OCI-LY7 (cell line): Measurements from ENCODE around the gene TMEM35B. TPM values are rescaled to one million over a fixed set of nuclear protein-coding genes. Genes with fewer than 3 reads are reported as not detected.

Experiments used
- BruUV-seq: library from RNA; stranded (reverse); fragments of 400-500 nt; replicated peaks from 2 replicates; lab custom pipeline; 2021; lab: Mats Ljungman, UMichigan
- CTCF ChIA-PET: fragments of 300-600 bp; sonication (Branson Sonifier 250); formaldehyde crosslinking; loops from one replicate; lab custom pipeline; 2022; ENCODE audit warnings: antibody characterized with exemption; ENCODE audit not compliant: unreplicated experiment; lab: Charles Lee
- POLR2A ChIA-PET: fragments of 300-600 bp; sonication (Branson Sonifier 250); formaldehyde crosslinking; loops from one replicate; lab custom pipeline; 2022; ENCODE audit warnings: antibody characterized with exemption; lab: Charles Lee
- DNase-seq: peaks from one replicate; pipeline ENCODE4 v3.0.0-alpha.2; 2015; ENCODE audit warnings: low spot score
- H2AFZ ChIP-seq: fragments of 200-600 bp; sonication (generic), shearing (Covaris generic); 2 replicates; pipeline ENCODE4 v1.6.1; 2014; ENCODE audit warnings: mild to moderate bottlenecking, antibody characterized with exemption, low read length, moderate library complexity
- H3K27ac ChIP-seq: fragments of 200-600 bp; sonication (generic); 2 replicates; pipeline ENCODE4 v1.5.1; 2014; ENCODE audit warnings: mixed run types, low read depth, mild to moderate bottlenecking, moderate library complexity, low read length, inconsistent platforms; ENCODE audit not compliant: poor library complexity, severe bottlenecking
- H3K36me3 ChIP-seq: fragments of 200-600 bp; sonication (generic); 2 replicates; pipeline ENCODE4 v1.6.1; 2014; ENCODE audit warnings: mild to moderate bottlenecking, antibody characterized with exemption, low read length, moderate library complexity, mixed read lengths; ENCODE audit not compliant: insufficient read depth
- H3K4me1 ChIP-seq: fragments of 200-600 bp; sonication (generic); 2 replicates; pipeline ENCODE4 v1.5.1; 2014; ENCODE audit warnings: mild to moderate bottlenecking, low read length; ENCODE audit not compliant: insufficient read depth, poor library complexity, severe bottlenecking
- H3K4me2 ChIP-seq: fragments of 200-600 bp; sonication (generic); 2 replicates; pipeline ENCODE4 v1.6.1; 2014; ENCODE audit warnings: mild to moderate bottlenecking, low read length
- H3K4me3 ChIP-seq: fragments of 200-600 bp; sonication (generic); 2 replicates; pipeline ENCODE4 v1.5.1; 2014; ENCODE audit warnings: mild to moderate bottlenecking, low read depth, low read length; ENCODE audit not compliant: poor library complexity, severe bottlenecking
- H3K79me2 ChIP-seq: fragments of 200-600 bp; sonication (generic); 2 replicates; pipeline ENCODE4 v1.6.1; 2016; ENCODE audit warnings: low read depth, mild to moderate bottlenecking, low read length, moderate library complexity, mixed read lengths; ENCODE audit not compliant: insufficient read depth
- H3K9me2 ChIP-seq: fragments of 200-600 bp; sonication (generic); 2 replicates; pipeline ENCODE4 v1.6.1; 2016; ENCODE audit warnings: mild to moderate bottlenecking, low read length, mixed read lengths; ENCODE audit not compliant: insufficient read depth
- H3K9me3 ChIP-seq: fragments of 200-600 bp; sonication (generic); 2 replicates; pipeline ENCODE4 v1.6.1; 2014; ENCODE audit warnings: mild to moderate bottlenecking, mixed run types, low read length, mixed read lengths
- H4K20me1 ChIP-seq: fragments of 200-600 bp; sonication (generic); 2 replicates; pipeline ENCODE4 v1.6.1; 2014; ENCODE audit warnings: mild to moderate bottlenecking, antibody characterized with exemption, low read length, moderate library complexity, mixed read lengths; ENCODE audit not compliant: insufficient read depth
- CTCF ChIP-seq: fragments of 200-600 bp; sonication (generic); conservative IDR thresholded peaks from 2 replicates; pipeline ENCODE4 v1.5.1; 2014; ENCODE audit warnings: mild to moderate bottlenecking, antibody characterized with exemption, low read length, moderate library complexity, mixed read lengths
- EZH2phosphoT487 ChIP-seq: fragments of 200-600 bp; sonication (generic); IDR thresholded peaks from 2 replicates; pipeline ENCODE4 v1.6.1; 2018; ENCODE audit warnings: low read depth, borderline replicate concordance, mild to moderate bottlenecking, mixed run types, antibody characterized with exemption, low read length, moderate library complexity, mixed read lengths
- intact Hi-C: fragments of 100-400 bp; cut with micrococcal nuclease; formaldehyde crosslinking; loops from one replicate; pipeline ENCODE4 v1.10.0; 2022; ENCODE audit not compliant: unreplicated experiment
- total RNA-seq, 2 experiments: library from RNA; depleted of rRNA in 1 of 2; stranded (reverse); fragments of >200 nt in 1 of 2; shearing (Covaris generic) in 1 of 2; gene quantifications; 2 replicates each; pipeline ENCODE4 v1.2.3, GENCODE V29; 2014 to 2022

Gene TMEM35B
- total RNA-seq, 2 experiments from 2014 or later: 15.5 to 19.8 TPM

DNA sequence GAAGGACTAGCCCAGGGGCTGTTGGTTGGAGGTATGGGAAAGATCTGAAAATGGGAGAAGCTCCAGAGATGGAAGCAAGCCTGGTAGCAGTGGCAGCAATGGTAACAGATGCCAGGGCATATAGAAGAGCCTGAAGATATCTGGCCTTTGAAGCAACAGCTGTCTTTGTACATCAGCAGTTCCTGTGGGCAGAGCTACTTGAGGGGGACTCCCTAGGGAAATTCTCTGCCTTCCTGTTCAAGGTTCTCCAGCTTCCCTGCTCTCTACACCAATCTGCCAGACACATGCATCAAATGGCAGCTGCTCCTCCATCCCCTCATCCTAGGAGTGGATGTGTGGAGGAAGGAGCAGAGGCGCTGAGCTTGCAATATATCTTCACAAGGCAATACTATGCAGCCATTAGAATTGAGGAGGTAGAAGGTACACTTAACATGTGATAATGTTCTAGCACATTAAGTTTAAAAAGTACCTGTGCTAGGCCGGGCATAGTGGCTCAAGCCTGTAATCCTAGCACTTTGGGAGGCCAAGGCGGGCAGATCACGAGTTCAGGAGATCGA is 2.2 kb downstream of the TMEM35B start:
- Histone ChIP-seq H3K36me3 (peaks cover 13% of the 10 kb centered on the region), H3K4me3 (peak overlapping the region; percentile 28), H3K9me2 (no peaks in the 10 kb centered on the region), H3K27ac (no peak overlapping the region), H4K20me1 (0 out of 2 replicates have a peak, but pooled peaks cover 2% of the 10 kb centered on the region), H3K79me2 (peaks cover 6% of the 10 kb centered on the region; the same call in 1 of the 2 replicates), H2AFZ (no peak overlapping the region), H3K9me3 (no peaks in the 10 kb centered on the region), H3K4me1 (peaks cover 30% of the 10 kb centered on the region), H3K4me2 (peak overlapping the region; percentile 61)
- intact Hi-C loops: loop anchor here (10.0 kb wide), 1 partner anchor 128 kb away; the partner anchor contains the start of gene SMIM12
- CTCF ChIA-PET: no interaction called here
- BruUV-seq: TSS peak; percentile 29
- POLR2A ChIA-PET: interaction anchor here (0.6 to 1.2 kb wide), 2 partner anchors 22 to 47 kb away, joined by 4 read pairs; no protein-coding TSS in a partner anchor
- TF ChIP-seq CTCF (no peak), EZH2phosphoT487 (no peak)
- peak; percentile 72 for DNase-seq

- BruUV-seq: no TSS peak
- intact Hi-C loops: loop anchor here (10.0 kb wide), 1 partner anchor 126 kb away; the partner anchor contains the start of gene SMIM12
- H4K20me1 ChIP-seq: 0 out of 2 replicates have a peak, but pooled peaks cover 2% of the 10 kb centered on the region
- ChIA-PET CTCF (no interaction called here), POLR2A (no interaction called here)
- DNase-seq: no peak
- H3K9me2 ChIP-seq: no peaks in the 10 kb centered on the region
- peaks cover 30% of the 10 kb centered on the region for H3K4me1 ChIP-seq
- no peak overlapping the region for H3K4me3 ChIP-seq
- H3K36me3 ChIP-seq: peaks cover 13% of the 10 kb centered on the region
- no peak for TF ChIP-seq EZH2phosphoT487
- no peak overlapping the region for H3K27ac ChIP-seq
- H3K4me2 ChIP-seq: no peak overlapping the region
- H3K9me3 ChIP-seq: no peaks in the 10 kb centered on the region
- H2AFZ ChIP-seq: no peak overlapping the region
- peaks cover 6% of the 10 kb centered on the region; the same call in 1 of the 2 replicates for H3K79me2 ChIP-seq
Measured at GRCh38 chr1:34980715-34981114, 4.4 kb downstream of the TMEM35B start.

DNA sequence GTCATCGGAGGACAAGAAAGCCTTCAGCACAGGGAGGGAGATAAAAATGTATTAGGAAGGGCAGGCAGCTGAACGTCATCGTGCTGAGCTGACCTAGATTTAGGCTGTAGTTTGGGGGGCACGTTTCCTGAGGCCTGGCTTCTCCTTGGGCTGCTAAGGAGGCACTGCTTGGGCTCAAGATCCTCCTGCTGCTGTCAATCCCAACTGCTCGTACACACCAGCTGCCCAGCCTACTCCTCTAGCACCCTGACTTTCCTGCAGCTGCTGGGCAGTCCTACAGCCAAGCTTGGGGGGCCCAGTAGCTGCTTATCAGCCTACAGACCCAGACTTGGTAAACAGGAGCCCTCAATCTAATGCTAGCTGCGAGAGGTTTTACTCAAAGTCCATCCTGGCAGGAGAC is 6.2 kb downstream of the TMEM35B start:
- Histone ChIP-seq H3K9me2 (no peaks in the 10 kb centered on the region), H3K4me1 (peaks cover 24% of the 10 kb centered on the region), H3K79me2 (peaks cover 1% of the 10 kb centered on the region; the same call in 1 of the 2 replicates), H3K9me3 (no peaks in the 10 kb centered on the region), H3K4me2 (no peak overlapping the region), H2AFZ (no peak overlapping the region), H4K20me1 (0 out of 2 replicates have a peak, but pooled peaks cover under 1% of the 10 kb centered on the region), H3K36me3 (peaks cover 13% of the 10 kb centered on the region), H3K27ac (no peak overlapping the region), H3K4me3 (no peak overlapping the region)
- POLR2A ChIA-PET: no interaction called here
- intact Hi-C loops: no loop called here
- no peak for DNase-seq
- TF ChIP-seq EZH2phosphoT487 (no peak), CTCF (no peak)
- BruUV-seq: no TSS peak
- CTCF ChIA-PET: no interaction called here
